K562 (cell line): Measurements from ENCODE around the gene ZNF821. TPM values are rescaled to one million over a fixed set of nuclear protein-coding genes. Genes with fewer than 3 reads are reported as not detected.

Experiments
- CHD7 ChIP-seq: fragments of 200-600 bp; sonication (generic); IDR thresholded peaks from one replicate; pipeline ENCODE4 v1.6.1; 2012; ENCODE audit warnings: mild to moderate bottlenecking, low read depth, low read length, inconsistent platforms
- E2F8 ChIP-seq: fragments of 450-650 bp; IDR thresholded peaks from 2 replicates; pipeline ENCODE4 v1.7.1; 2018; ENCODE audit warnings: mild to moderate bottlenecking, low read depth; ENCODE audit not compliant: partially characterized antibody
- ETV6 ChIP-seq, 3 experiments: fragments of 150-350 bp in 1 of 3; sonication (generic) in 1 of 3; formaldehyde crosslinking in 1 of 3; IDR thresholded peaks; 2 replicates each; pipeline versions ENCODE4 v1.6.1 to v1.8.0; 2014 to 2022; ENCODE audit warnings: borderline replicate concordance in 2 of 3, low read depth in 2 of 3, antibody characterized with exemption in 1 of 3, low read length in 1 of 3, mild to moderate bottlenecking in 1 of 3, missing genetic modification reagents in 1 of 3
- FOXJ2 ChIP-seq: fragments of 200-800 bp; sonication (Bioruptor generic); IDR thresholded peaks from 2 replicates; pipeline ENCODE4 v1.6.1; 2016; ENCODE audit warnings: missing genetic modification characterization, missing compliant biosample characterization
- KLF16 ChIP-seq: IDR thresholded peaks from 2 replicates; pipeline ENCODE4 v1.6.1; 2016; ENCODE audit warnings: antibody characterized with exemption
- RB1 ChIP-seq: fragments of 450-650 bp; IDR thresholded peaks from 2 replicates; pipeline ENCODE4 v1.6.1; 2017; ENCODE audit warnings: low read depth, mild to moderate bottlenecking
- TSC22D4 ChIP-seq: fragments of 450-650 bp; IDR thresholded peaks from 2 replicates; pipeline ENCODE4 v1.6.1; 2016; ENCODE audit warnings: missing genetic modification characterization, missing biosample characterization, control low read depth
- VEZF1 ChIP-seq: fragments of 200-800 bp; sonication (Bioruptor generic); IDR thresholded peaks from 2 replicates; pipeline ENCODE4 v1.6.1; 2017; ENCODE audit warnings: missing genetic modification characterization, missing compliant biosample characterization
- ZNF511 ChIP-seq: sonication (generic); formaldehyde crosslinking; IDR thresholded peaks from 2 replicates; pipeline ENCODE4 v1.8.0; 2022; ENCODE audit warnings: mild to moderate bottlenecking, missing genetic modification reagents
- polyA plus RNA-seq, 8 experiments: library from polyadenylated mRNA; depleted of rRNA in 4 of 8; stranded (reverse) in 5 of 8; unstranded in 3 of 8; fragments of >200 nt; fragmentation: Nextera tagmentation in 2 of 8; fragmentation: Illumina TruSeq in 1 of 8; extraction: Ambion mirVana in 2 of 8; extraction: Trizol in 1 of 8; gene quantifications; 2 replicates each; pipeline versions ENCODE4 v1.2.1 to v1.2.3, GENCODE V29; 2011 to 2014; ENCODE audit warnings: inconsistent platforms in 1 of 8, missing spikeins in 1 of 8
- total RNA-seq, 7 experiments: library from RNA; depleted of rRNA in 6 of 7; stranded (reverse); fragments of >200 nt in 6 of 7; fragmentation: Illumina TruSeq in 2 of 7; extraction: Trizol in 2 of 7; gene quantifications; 2 replicates each; pipeline versions ENCODE4 v1.2.1 to v1.2.3, GENCODE V29; 2011 to 2021; ENCODE audit warnings: low replicate concordance in 1 of 7

The ZNF821 gene
- total and polyA plus RNA-seq, 9 of the 15 experiments (the other 6 are each of a cell fraction or from before 2014, with no cell fraction given) = 0.38 to 5.6 (median 3.6) TPM

GRCh38 chr16:71894921-71895678 is 11.1 kb upstream of the ZNF821 start, which contains the start of gene IST1 (continued):
- TF ChIP-seq FOXJ2 (tag) (peak; percentile 63; the same call in 1 of the 2 replicates), CHD7 (no peak), TSC22D4 (tag) (no peak), E2F8 (peak; percentile 72), ETV6 (IDR thresholded peaks at IDR 0.05; ENCODE audit: borderline replicate concordance in 1 of 2, low read depth in 2 of 2, low read length in 1 of 2) (no peak), ETV6 (CRISPR knock-in tag; IDR thresholded peaks at IDR 0.05; ENCODE audit: borderline replicate concordance) (0 out of 2 replicates have a peak, but pooled peaks have one; percentile 56), VEZF1 (peak; percentile 91), ZNF511 (CRISPR knock-in tag) (peak; percentile 67; the same call in 1 of the 2 replicates), KLF16 (no peak), RB1 (peak; percentile 86; the same call in 1 of the 2 replicates)
